Adipocyte (in vitro differentiated cells): ENCODE measurements around the gene OR2T3.
"Not testable (repeated sequence)": the region's sequence is repeated elsewhere in the genome, so short reads cannot be mapped to it uniquely, and the experiment has no call there.

Experiments
- DNase-seq: peaks from one replicate; pipeline ENCODE4 v3.0.0-alpha.2; 2015; ENCODE audit warnings: low read depth
- H3K27me3 ChIP-seq: replicated peaks from 2 replicates; pipeline ENCODE4 v1.7.0; 2013; ENCODE audit warnings: mild to moderate bottlenecking, low read length, moderate library complexity; ENCODE audit not compliant: control insufficient read depth, insufficient read depth
- H3K36me3 ChIP-seq: 2 replicates; pipeline ENCODE4 v1.7.0; 2013; ENCODE audit warnings: low read length, mild to moderate bottlenecking, moderate library complexity; ENCODE audit not compliant: control insufficient read depth, insufficient read depth, severe bottlenecking
- H3K4me1 ChIP-seq: 2 replicates; pipeline ENCODE4 v1.7.0; 2013; ENCODE audit warnings: mild to moderate bottlenecking, low read length, moderate library complexity; ENCODE audit not compliant: control insufficient read depth, insufficient read depth
- H3K4me3 ChIP-seq: 2 replicates; pipeline ENCODE4 v1.7.0; 2013; ENCODE audit warnings: mild to moderate bottlenecking, low read length, moderate library complexity
- H3K9ac ChIP-seq: 2 replicates; pipeline ENCODE4 v1.7.0; 2013; ENCODE audit warnings: mild to moderate bottlenecking, low read length, moderate library complexity
- H3K9me3 ChIP-seq: 2 replicates; pipeline ENCODE4 v1.7.0; 2013; ENCODE audit warnings: mild to moderate bottlenecking, low read length, moderate library complexity; ENCODE audit not compliant: control insufficient read depth

Gene OR2T3

GRCh38 chr1:248444603-248445002, 28.5 kb upstream of the OR2T3 start:
- not testable (repeated sequence) for H3K4me3 ChIP-seq, H3K27me3 ChIP-seq, H3K4me1 ChIP-seq, H3K9me3 ChIP-seq, DNase-seq, H3K9ac ChIP-seq, H3K36me3 ChIP-seq

- not testable (repeated sequence) for H3K4me3 ChIP-seq, H3K36me3 ChIP-seq, H3K4me1 ChIP-seq, DNase-seq, H3K9ac ChIP-seq, H3K9me3 ChIP-seq, H3K27me3 ChIP-seq
These were observed 27.8 kb upstream of the OR2T3 start, which contains the start of gene OR2T2 for GRCh38 chr1:248445399-248445798. OR2T2 (plus strand) TSS chr1:248445637; CDS start chr1:248452798, 7,161 bp downstream.

DNA sequence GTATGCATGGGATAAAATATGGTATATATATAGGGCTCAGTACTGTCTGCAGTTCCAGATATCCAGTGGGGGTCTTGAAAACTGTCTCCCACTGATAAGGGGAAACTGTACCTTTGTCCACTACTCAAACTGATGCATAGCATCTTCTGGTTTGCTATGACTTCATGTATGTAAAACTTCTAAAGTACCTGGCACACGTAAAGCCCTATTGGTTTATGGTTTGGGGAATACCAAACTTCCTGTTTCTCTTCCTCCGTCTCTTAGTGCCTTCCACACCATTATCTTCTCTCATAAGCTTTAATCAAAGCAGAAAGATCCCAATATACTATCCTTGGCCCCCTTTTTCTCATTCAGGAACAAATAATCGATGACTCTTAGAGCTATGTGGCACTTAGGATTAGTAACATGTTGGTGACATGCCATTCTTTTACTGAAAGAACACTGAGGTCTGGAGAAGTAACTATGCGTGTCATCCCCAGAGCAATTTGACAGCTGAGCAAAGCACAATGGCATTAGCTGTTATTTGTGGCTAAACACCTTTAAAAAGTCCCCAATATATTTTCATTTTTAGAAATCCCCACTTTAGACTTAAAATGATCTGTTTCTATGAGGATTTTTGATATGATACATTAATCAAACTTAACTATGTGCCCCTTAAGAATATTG, 24.6 kb upstream of the OR2T3 start:
- H3K9me3 ChIP-seq, H3K36me3 ChIP-seq, DNase-seq, H3K9ac ChIP-seq, H3K4me1 ChIP-seq, H3K27me3 ChIP-seq, H3K4me3 ChIP-seq: not testable (repeated sequence)

- H3K9ac ChIP-seq, H3K9me3 ChIP-seq, DNase-seq, H3K27me3 ChIP-seq, H3K4me1 ChIP-seq, H3K4me3 ChIP-seq, H3K36me3 ChIP-seq: not testable (repeated sequence)
These were observed 23.2 kb upstream of the OR2T3 start for GRCh38 chr1:248449821-248450465.

DNA sequence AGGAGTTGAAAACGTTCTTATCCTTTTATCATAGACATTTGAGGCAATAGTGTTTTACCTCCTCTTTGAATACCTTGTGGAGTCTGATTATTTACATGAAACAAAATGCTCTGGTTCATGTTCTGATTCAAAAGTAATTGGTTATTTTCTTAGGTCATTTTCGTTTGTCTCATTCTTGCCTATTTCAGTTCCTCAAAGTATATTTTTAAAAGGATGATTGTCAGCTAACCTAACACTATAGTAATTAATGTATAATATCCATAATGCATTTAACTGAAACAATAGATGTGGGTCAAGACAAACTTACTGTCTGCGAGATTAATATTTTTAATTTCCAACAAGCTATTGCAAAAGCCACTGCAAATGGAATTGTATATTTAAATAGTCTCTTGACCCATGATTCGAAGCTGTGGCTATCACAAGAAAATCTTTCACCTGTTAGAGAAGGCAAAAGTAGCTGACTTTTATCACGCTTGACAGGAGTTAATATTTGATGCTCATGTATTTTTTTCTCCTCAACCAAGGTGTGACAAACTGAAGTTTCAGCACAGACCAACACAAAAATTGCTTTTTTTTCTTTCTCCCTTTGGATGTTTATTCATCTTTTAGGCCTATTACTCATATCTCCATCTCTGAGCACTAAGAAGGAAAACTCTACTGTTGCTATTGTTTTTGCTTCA, 22.5 kb upstream of the OR2T3 start:
- DNase-seq, H3K27me3 ChIP-seq, H3K9ac ChIP-seq, H3K4me3 ChIP-seq, H3K4me1 ChIP-seq, H3K36me3 ChIP-seq, H3K9me3 ChIP-seq: not testable (repeated sequence)

- not testable (repeated sequence) for H3K36me3 ChIP-seq, H3K27me3 ChIP-seq, H3K4me3 ChIP-seq, DNase-seq, H3K9ac ChIP-seq, H3K4me1 ChIP-seq, H3K9me3 ChIP-seq
These were observed 19.5 kb upstream of the OR2T3 start for GRCh38 chr1:248453619-248454018.

GRCh38 chr1:248455045-248455444, 18.1 kb upstream of the OR2T3 start:
- H3K9me3 ChIP-seq, H3K4me1 ChIP-seq, H3K9ac ChIP-seq, DNase-seq, H3K27me3 ChIP-seq, H3K4me3 ChIP-seq, H3K36me3 ChIP-seq: not testable (repeated sequence)

GRCh38 chr1:248456635-248457034, 16.5 kb upstream of the OR2T3 start:
- DNase-seq, H3K9ac ChIP-seq, H3K36me3 ChIP-seq, H3K27me3 ChIP-seq, H3K4me3 ChIP-seq, H3K9me3 ChIP-seq, H3K4me1 ChIP-seq: not testable (repeated sequence)

DNA sequence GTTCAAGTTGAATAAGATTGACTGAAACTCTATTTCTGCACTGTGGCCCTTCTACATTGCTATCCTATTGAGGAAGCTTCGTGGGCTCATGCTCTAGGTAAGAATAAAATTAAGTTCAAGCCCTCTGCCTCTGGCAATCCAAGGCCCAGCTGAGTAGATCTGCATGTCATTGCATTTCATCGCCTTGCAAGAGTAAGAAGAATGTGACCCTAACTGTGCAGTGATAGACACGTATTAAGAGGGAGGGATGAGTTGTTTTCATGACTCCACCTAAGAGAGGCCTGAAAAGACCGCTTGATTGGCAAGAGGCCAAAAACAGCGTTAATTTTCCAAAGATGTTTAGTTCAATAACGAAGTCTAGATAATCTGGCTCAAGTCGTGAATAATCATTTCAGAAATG, 14.0 kb upstream of the OR2T3 start:
- not testable (repeated sequence) for DNase-seq, H3K36me3 ChIP-seq, H3K27me3 ChIP-seq, H3K9ac ChIP-seq, H3K9me3 ChIP-seq, H3K4me3 ChIP-seq, H3K4me1 ChIP-seq

GRCh38 chr1:248471154-248471553, 2.0 kb upstream of the OR2T3 start:
- H3K36me3 ChIP-seq: no peaks in the 10 kb centered on the region
- no peak for DNase-seq
- H3K9ac ChIP-seq: no peak overlapping the region
- no peaks in the 10 kb centered on the region for H3K9me3 ChIP-seq
- H3K27me3 ChIP-seq: no peaks in the 10 kb centered on the region
- no peak overlapping the region for H3K4me3 ChIP-seq
- H3K4me1 ChIP-seq: no peaks in the 10 kb centered on the region

GRCh38 chr1:248472111-248472510, 1.0 kb upstream of the OR2T3 start:
- not testable (repeated sequence) for H3K9me3 ChIP-seq, H3K4me1 ChIP-seq, DNase-seq, H3K4me3 ChIP-seq, H3K36me3 ChIP-seq, H3K27me3 ChIP-seq, H3K9ac ChIP-seq
